Neural cell (in vitro differentiated cells): ENCODE data around the gene HSDL2.
"Not testable (repeated sequence)": the region's sequence is repeated elsewhere in the genome, so short reads cannot be mapped to it uniquely, and the experiment has no call there.

Source experiments
- CTCF ChIP-seq: fragments of 450-650 bp; IDR thresholded peaks from 2 replicates; pipeline ENCODE4 v1.5.1; 2014; ENCODE audit warnings: antibody characterized with exemption, mild to moderate bottlenecking, moderate library complexity; ENCODE audit not compliant: poor library complexity, severe bottlenecking
- EP300 ChIP-seq: fragments of 450-650 bp; conservative IDR thresholded peaks from 2 replicates; pipeline ENCODE4 v1.6.1; 2014; ENCODE audit warnings: antibody characterized with exemption, mild to moderate bottlenecking, moderate library complexity; ENCODE audit not compliant: poor library complexity, severe bottlenecking
- EZH2 ChIP-seq: fragments of 200-600, 300-800 bp; shearing (Covaris generic), sonication (generic); IDR thresholded peaks from 2 replicates; pipeline ENCODE4 v1.6.1; 2014; ENCODE audit warnings: antibody characterized with exemption, low read length, borderline replicate concordance, mild to moderate bottlenecking; ENCODE audit not compliant: insufficient read depth, poor library complexity, severe bottlenecking
- POLR2AphosphoS5 ChIP-seq: IDR thresholded peaks from 2 replicates; pipeline ENCODE4 v1.6.1; 2012
- RAD21 ChIP-seq: fragments of 450-650 bp; conservative IDR thresholded peaks from 2 replicates; pipeline ENCODE4 v1.6.1; 2014; ENCODE audit warnings: antibody characterized with exemption, mild to moderate bottlenecking, moderate library complexity
- REST ChIP-seq: IDR thresholded peaks from 2 replicates; pipeline ENCODE4 v1.6.1; 2012; ENCODE audit warnings: borderline replicate concordance
- SMC3 ChIP-seq: fragments of 450-650 bp; conservative IDR thresholded peaks from 2 replicates; pipeline ENCODE4 v1.6.1; 2014; ENCODE audit warnings: antibody characterized with exemption, mild to moderate bottlenecking, moderate library complexity; ENCODE audit not compliant: poor library complexity
- TAF1 ChIP-seq: IDR thresholded peaks from 2 replicates; pipeline ENCODE4 v1.6.1; 2012; ENCODE audit warnings: low read depth

GRCh38 chr9:112365257-112365656 is 14.7 kb upstream of the HSDL2 start:
- TF ChIP-seq CTCF, REST, SMC3, EZH2, TAF1, POLR2AphosphoS5, EP300, RAD21: not testable (repeated sequence)
